ENCODE results near the gene SYDE2.
"Not testable (repeated sequence)": the region's sequence is repeated elsewhere in the genome, so short reads cannot be mapped to it uniquely, and the experiment has no call there.

The SYDE2 gene

DNA sequence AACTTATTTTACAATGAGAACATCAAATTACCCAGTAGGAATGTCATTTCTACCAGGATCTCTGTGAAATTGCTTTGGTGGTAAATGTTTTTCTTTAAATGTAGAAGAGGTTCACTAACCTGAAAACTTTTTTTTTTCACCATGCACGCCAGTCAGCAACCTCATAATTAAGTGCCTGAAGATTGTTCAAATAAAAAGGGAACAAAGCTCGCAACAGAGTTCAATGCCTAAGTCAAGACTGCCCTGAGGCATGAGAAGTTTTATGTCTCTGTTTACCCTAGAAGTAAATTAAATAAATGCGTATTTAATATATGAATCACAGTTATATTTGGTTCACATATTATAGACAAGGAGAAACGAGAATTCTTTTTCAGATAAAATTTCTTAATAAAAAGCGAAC is 13.8 kb upstream of the SYDE2 start:
- DNase-seq (ENCODE audit: low read depth in 2 of 2) = no peak

GRCh38 chr1:85208488-85208887 is 7.7 kb upstream of the SYDE2 start:
- DNase-seq (ENCODE audit: low read depth in 2 of 2) = no peak

- no peak for DNase-seq (ENCODE audit: low read depth in 2 of 2)
These were observed 2.9 kb upstream of the SYDE2 start for GRCh38 chr1:85203573-85204171.

- DNase-seq (ENCODE audit: low read depth in 2 of 2) = no peak
These were observed 2.0 kb upstream of the SYDE2 start for GRCh38 chr1:85202864-85203255.

- DNase-seq (ENCODE audit: low read depth in 2 of 2) = no peak
These were observed 1.5 kb upstream of the SYDE2 start for GRCh38 chr1:85202092-85202863.

DNA sequence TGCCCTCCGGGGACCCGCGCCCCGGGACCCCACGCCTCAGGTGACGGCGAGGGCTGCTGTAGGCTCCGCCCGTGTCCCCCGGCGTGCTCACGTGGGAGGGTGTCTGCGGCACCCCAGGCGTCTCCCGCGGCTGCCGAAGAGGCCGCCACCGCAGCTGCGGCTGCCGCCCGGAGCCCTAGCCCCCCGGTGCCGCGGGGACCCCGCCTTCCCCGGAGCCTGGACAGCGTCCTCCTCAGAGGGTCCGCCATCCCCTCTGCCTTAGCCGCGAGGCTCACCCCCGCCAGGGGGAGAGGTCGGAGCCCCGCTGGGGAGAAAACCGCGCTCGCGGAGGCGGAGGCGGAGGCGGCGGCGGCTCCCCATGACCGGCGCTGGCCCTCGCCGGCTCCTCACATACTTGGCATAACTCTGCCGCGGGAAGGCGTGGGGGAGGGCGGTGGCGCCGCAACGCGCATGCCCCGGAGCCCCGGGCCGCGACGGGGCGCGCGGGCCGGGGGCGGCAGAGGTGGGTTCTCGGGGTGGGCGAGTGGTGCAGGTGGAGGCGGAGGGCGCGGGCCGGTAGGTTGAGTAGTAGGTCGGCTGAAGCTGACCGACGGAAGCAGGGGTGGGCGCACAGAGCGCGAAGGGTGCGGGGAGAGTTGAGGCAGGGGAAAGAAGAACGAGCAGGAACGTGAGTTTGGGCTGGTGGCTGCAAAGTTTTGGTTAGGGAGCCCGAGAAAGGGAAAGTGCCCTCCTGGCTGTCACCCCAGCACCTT is 700 bp upstream of the SYDE2 start:
- DNase-seq (ENCODE audit: low read depth in 2 of 2) = peak; percentile 49 to 60

DNA sequence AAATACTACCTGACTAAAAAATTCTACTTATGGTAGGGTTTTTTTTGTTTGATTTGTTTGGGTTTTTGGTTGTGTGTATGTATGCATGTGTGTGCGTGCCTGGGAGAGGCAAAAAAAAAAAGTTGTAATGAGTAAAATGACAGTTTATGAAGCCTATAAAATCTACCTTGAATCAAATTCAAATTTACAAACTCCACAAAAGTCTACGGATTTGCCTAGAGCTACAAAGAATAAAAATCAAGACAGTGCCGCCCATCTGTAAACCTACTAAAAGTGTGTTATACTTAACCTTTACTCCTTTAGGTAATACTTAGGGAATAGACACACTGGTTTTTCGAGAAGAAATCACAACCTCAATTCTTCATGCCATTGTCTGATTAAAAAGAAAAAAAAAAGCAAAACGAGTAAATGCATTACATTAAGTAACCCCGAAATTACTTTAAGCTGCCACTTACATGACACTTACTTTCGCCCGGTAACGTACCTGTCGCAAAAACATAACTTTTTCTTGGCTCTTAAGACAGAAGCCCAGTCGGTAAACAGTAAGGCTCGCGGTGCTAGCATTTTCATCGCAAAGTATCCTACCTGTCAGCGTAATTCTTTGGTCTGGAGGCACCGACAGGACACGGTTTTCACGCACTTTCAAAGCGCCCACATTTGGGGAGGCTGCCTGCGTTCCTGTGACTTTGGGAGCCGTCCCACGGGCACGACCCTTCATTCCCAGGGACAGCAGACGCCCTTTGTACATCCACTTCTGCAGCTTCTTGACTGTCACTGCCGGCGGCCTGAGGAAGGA is 951 bp downstream of the SYDE2 start:
- peak in 1 of 2 donors; percentile 0 for DNase-seq (ENCODE audit: low read depth in 2 of 2)

- no peak for DNase-seq (ENCODE audit: low read depth in 2 of 2)
These were observed 2.0 kb downstream of the SYDE2 start for GRCh38 chr1:85198864-85199263.

GRCh38 chr1:85196358-85196757 is 4.5 kb downstream of the SYDE2 start:
- DNase-seq (ENCODE audit: low read depth in 2 of 2) = no peak

DNA sequence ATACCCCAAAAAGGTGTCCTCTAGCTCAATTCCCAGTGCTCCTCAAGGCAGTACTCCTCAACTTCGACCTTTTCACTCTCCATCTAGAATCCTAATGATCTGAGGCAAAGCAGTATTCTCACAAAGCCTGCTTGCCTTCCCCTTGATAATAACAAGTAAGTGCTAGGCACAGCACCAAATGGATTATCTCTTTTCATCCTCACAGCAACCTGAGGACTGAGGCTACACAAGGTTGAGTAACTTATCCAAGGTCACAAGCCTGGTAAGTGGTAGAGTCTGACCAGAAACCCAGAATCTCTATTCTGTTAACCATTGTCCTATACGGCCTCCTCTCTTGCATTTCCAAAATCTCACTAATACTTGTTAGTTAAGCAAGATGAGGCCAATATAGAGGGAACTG is 5.1 kb downstream of the SYDE2 start:
- no peak for DNase-seq (ENCODE audit: low read depth in 2 of 2)

DNA sequence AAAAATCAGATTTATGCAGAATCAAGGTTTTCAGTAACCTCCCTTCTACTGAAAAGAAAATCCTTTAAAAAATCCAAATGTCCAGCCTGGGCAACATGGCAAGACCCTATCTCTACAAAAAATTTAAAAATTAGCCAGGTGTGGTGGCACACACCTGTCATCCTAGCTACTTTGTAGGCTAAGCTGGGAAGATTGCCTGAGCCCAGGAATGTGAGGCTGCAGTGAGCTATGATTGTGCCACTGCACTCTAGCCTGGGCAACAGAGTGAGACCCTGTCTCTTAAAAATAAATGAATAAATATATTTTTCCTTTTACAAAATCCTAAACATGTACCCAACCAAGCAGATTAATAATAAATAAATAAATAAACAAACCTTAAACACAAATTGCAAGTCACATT is 8.7 kb downstream of the SYDE2 start:
- not testable (repeated sequence) for DNase-seq (ENCODE audit: low read depth in 2 of 2)

- DNase-seq (ENCODE audit: low read depth in 2 of 2) = no peak
These were observed 11.7 kb downstream of the SYDE2 start for GRCh38 chr1:85189120-85189519.

- DNase-seq (ENCODE audit: low read depth in 2 of 2) = no peak
These were observed 12.3 kb downstream of the SYDE2 start for GRCh38 chr1:85188530-85188929.

GRCh38 chr1:85187021-85187420 is 13.8 kb downstream of the SYDE2 start:
- DNase-seq (ENCODE audit: low read depth in 2 of 2) = not testable (repeated sequence)

DNA sequence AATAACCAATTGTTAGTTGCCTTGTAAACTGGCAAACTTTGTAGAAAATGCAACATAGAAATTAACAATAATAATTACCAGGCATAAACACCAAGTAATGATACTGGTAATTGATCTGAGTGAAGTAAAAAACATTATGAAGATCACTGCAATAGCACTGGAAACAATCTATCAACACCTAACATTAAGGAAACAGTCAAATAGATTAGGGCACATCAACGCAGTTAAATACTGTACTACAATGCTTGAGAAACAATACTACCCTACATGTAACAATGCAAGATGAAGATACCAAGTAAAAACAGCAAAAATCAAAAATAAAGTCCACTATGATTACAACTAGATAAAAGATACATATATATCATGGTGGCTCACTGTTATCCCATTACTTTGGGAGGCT is 16.6 kb downstream of the SYDE2 start:
- no peak for DNase-seq (ENCODE audit: low read depth in 2 of 2)

DNA sequence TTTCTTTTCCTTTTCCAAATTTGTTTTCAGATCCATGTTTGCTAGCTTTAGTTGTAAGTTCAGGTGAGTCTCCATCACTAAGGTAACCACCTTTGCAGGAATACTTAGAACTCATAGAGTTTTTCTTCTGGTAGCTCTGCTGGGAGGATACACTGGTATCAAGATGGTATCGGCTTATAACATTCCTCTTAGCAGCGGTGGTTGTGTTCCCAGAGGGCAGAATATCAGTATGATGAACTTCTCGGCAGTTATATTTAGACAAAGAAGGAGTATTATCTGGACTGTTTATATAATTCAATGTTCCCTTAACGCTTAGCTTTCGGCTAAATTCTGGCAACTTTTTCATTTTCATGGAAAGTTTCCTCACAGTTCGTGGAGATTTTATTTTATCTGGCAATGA is 18.1 kb downstream of the SYDE2 start:
- DNase-seq (ENCODE audit: low read depth in 2 of 2) = no peak

GRCh38 chr1:85180869-85181268 is 19.9 kb downstream of the SYDE2 start:
- no peak for DNase-seq (ENCODE audit: low read depth in 2 of 2)

- DNase-seq (ENCODE audit: low read depth in 2 of 2) = no peak
These were observed 21.3 kb downstream of the SYDE2 start for GRCh38 chr1:85179522-85179921.

- DNase-seq (ENCODE audit: low read depth in 2 of 2) = no peak
These were observed 22.4 kb downstream of the SYDE2 start for GRCh38 chr1:85178396-85178795.

- DNase-seq (ENCODE audit: low read depth in 2 of 2) = no peak
These were observed 26.3 kb downstream of the SYDE2 start for GRCh38 chr1:85174503-85174902.

DNA sequence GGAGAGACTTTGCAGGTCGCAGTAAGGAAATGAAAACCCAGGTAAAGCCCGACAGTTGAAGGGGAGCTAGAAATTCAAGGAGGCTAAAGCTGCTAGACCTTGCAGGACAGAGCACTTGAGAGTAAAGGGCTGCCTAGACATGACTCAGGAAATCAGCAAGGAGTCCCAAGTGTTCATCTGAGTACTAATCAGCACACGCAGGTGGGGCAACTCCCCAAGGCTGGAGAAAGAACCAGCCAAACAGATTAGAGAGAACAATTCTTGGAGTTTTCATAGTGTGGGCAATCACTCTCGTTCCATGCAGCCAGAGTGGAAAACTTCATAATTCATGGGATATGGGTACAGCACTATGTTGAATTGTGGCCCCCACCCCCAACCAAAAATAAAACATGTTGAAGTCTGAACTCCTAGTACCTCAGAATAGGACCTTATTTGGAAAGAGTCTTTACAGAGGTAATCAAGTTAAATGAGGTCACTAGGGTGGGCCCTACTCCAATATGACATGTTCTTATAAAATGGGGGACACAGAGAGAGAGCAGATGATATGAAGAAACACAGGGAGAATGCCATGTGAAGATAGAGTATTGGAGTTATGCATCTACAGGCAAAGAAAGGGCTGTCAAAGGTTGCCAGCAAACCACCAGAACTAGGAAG is 28.0 kb downstream of the SYDE2 start:
- no peak for DNase-seq (ENCODE audit: low read depth in 2 of 2)

DNA sequence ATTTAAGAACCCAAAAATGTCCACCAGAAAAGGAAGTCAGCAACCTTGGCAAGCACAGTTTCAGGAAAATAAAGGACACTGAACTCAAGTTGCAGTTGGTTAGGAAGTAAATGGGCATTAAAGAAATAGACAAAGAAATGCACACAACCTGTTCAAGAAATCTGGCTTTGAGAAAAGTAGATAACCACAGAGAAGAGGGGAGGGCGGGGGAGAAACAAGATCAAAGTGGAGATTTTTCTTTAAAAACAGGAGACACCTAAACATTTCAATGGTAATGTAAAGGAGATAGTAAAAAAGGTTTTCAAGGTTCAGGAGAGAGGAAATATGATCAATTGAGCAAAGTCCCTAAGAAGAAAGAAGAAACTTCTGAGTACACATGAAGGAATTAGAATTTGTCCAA is 29.1 kb downstream of the SYDE2 start:
- no peak for DNase-seq (ENCODE audit: low read depth in 2 of 2)

Data from stimulated activated CD4-positive, alpha-beta T cell treated with anti-CD3 and anti-CD28 coated beads, Interleukin-1b, Interleukin-23, amount 100 ng/mL, for 4 hours (primary cell).